Fibroblast of skin of left quadriceps (primary cell): ENCODE results near the gene C1QTNF9.
"Not testable (repeated sequence)": the region's sequence is repeated elsewhere in the genome, so short reads cannot be mapped to it uniquely, and the experiment has no call there.

Experiments
- DNase-seq, 2 experiments: peaks; one replicate each; pipeline ENCODE4 v3.0.0-alpha.2; 2013; ENCODE audit warnings: low read depth in 2 of 2

C1QTNF9 gene

DNA sequence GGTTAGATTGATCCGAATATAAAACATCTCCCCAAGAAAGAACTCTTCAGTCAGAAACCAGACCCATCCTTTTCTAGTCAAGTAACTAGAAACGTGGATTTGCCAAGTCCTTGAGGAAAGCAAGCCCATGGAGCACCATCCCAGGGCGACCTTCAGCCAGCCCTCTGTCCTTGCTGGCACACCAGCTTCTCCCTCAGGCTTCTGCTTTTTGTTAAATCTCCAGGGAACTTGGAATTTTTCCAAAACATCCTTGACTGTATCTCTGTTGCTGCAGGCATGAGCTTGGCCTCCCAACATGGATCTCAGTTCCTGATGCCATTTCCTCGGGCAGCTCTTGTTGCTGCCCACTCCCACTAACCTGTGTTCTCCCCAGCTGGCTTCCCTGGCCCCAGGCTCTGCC, 27.1 kb upstream of the C1QTNF9 start:
- no peak for DNase-seq

DNA sequence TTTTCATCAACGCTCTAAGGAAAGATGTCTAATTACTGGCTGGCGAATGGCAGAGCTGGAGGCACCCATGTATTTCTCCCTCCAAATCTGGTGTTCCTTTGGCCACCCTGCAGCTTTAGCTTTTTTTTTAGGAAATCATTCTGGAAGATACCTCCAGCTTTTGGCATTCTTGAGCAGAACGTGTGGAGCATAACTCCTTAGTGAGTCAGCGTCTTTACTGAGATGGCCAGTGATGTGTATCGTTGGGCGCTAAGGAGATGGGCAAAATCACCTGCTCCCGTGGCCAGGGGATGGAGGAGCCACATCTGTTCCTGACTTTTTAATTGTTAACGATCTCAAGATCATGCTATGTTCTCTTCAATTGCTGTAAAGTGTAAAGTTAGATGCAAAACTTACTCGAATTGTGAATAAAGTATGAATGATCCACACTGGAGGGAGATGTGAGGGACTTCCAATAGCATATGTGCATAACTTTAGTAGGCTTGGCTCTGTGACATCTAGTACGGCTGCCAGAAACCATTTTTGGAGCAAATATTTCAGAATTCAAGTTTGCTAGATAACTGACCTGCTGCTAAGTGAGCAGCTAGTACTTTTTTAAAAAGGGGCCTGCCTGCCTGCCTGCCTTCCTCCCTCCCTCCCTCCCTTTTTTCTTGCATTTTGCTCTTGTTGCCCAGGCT, 24.4 kb upstream of the C1QTNF9 start:
- no peak for DNase-seq

DNA sequence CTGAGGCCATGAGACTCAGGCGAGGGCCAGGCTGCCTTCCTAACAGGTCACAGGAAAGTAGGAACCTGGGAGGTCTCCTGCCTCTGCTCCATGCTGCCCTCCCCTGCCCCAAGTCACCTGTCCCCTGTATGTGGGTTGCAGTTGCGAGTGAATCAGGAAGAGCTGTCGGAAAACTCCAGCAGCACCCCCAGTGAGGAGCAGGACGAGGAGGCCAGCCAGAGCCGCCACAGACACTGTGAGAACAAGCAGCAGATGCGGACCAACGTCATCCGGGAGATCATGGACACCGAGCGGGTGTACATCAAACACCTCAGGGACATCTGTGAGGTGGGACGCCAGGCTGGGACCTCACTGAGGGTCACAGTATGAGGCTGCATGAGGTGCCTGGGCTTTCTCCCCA, 22.8 kb upstream of the C1QTNF9 start:
- no peak for DNase-seq

DNA sequence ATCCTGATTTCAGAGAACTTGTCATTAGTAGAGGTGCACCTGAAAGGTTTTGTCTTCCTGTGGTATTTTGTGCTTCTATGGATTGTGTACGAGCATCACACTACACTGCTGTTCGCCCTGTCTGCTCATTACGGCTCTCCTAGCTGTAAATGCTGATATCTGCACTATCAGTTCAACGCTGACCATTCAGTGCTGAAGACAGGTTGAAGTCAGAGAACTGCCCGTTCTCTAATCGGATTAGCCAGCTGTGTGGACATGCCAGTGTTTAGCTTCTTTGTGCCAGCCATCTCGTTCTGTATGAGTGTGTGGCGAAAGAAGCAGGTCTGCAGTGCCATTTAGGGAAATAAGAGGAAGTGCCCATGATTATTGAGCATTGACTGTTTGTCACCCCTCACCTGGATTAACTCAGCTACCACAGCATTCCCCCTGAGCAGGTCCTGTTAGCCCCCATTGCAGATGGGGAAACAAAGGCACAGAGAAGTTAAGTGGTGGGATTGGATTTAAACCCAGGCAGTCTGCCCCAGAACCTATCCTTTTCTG, 21.6 kb upstream of the C1QTNF9 start:
- DNase-seq = no peak

DNA sequence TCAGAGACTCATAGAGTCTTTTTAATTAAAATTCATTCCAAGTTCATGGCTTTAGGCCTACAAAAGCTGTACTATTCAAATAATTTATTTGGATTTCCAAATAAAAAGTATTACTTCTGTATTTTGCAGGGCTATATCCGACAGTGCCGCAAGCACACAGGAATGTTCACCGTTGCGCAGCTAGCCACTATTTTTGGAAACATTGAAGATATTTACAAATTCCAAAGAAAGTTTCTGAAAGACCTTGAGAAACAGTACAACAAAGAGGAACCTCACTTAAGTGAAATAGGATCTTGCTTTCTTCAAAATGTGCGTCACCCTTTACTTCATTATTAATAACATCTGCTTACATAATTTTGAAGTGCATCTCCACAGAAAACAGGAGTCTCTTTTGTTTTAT, 20.5 kb upstream of the C1QTNF9 start:
- peak; percentile 23 to 40 for DNase-seq

DNA sequence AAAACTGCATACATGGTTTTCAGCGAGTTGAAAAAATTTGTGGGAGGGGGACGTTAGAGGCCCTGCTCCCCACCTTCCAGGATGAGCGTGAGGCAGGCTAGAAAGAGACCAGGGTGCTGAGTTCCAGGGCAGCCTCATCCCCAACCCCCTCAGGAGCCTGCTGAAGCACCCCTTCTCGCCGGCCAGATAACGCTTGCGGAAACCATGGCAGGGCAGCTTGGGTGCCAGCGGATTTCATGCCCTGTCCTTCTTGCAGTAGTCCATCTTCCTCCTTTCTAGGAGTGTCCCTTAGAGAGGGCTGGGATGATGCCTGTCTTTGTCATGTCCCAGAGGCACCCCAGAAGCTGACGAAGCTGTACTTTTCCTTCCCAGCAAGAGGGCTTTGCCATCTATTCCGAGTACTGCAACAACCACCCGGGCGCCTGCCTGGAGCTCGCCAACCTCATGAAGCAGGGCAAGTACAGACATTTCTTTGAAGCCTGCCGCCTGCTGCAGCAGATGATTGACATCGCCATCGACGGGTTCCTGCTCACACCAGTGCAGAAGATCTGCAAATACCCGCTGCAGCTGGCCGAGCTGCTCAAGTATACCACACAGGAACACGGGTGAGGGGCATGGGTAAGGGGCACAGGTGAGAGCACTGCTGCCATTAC, 19.0 kb upstream of the C1QTNF9 start:
- no peak for DNase-seq

DNA sequence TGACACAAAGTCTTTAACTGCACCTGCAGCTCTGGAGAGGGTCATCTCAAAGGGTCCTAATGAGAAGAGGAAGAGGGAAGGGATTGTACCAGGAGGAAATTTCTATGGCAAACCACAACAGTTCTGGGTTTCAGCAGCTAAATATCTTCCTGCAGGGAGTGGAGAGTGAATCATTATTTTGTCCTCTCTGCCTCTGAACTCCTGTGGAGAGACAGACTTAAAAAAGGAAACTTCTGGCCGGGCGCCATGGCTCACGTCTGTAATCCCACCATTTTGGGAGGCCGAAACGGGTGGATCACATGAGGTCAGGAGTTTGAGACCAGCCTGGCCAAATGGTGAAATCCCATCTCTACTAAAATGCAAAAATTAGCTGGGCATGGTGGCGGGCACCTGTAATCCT, 16.9 kb upstream of the C1QTNF9 start:
- DNase-seq = no peak

DNA sequence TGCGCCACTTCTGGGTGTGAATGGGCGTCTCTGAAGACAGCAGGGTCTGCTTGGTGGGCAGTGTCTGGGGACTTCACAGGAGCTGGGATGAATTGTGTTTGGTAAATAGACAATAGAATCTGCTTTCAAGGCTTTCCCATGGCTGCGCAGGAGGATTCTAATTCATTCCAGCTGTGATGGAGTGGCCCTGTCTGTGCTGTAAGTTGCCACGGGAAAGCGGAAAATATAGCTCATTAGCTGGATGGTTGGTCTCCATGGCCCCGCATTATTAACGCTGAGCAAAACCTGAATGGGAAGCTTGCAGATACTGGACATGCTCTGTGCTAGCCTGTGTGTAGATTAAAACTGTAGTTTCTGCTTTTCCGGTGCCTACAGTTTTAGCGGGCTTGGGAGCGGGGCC, 15.6 kb upstream of the C1QTNF9 start:
- no peak for DNase-seq

DNA sequence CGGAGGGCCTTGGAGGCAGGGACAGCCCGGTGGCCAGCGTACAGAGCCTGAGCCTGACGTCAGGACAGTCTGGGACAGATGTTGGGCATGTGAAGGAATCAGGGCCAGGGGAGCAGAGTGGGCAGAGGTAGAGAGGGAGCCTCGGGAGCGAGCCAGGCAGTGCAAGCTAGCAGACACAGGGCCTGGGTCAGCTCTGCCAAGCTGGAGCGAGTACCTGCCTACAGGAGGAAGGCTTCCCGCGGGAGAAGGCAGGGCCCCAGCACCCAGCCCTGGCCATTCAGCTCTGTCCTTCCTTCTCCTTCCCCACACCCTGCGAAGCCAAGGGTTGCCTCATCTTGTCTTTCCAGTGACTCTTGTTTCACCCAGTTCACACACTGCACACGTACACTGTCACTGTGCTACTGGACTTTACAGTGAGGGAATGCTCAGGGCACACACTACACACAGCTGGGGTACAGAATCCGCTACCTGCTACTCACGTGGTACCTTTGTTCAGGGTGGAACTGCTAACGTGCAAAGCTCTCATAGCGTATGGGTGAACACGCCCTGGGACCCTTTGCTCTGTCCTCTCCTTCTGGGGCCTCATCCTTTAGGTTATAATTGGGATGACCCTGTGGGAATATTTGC, 9.8 kb upstream of the C1QTNF9 start:
- no peak for DNase-seq

DNA sequence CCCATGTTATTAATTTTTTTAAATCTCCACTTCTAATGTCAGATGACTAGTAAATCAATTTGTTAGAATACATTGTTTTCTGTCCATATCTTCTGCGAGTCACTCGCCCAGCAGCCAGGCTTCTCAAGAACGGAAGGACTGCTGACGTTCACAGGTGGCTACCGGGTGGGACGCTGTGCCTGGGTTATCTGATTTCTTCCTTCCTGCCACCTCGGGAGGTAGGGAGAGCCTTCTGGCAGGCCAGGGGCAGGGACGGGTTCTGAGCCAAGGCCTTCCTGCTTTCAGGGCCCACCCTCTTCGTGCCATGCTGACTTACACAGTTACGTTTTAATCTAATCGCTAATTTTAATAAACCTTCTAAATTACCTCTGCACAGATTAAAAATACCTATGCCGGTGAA, 7.9 kb upstream of the C1QTNF9 start:
- no peak for DNase-seq

DNA sequence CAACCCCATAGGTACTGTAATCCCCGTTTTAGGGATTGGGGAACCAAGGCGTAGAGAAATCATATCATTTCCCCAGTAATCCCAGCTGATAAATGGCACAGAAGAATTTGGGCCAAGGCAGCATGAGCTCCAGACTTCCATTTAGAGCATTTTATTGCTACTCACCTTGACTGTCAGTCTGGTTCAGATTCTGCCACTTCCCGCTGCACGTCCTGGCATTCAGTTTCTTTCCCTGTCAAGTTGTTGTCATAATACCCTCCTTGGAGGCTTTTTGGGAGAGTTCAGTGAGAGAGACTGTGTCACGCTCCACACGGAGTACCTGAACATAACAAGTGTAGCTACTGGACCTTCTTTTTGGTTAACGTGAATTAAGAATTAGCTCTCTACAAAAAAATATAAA, 7.5 kb upstream of the C1QTNF9 start:
- no peak for DNase-seq

DNA sequence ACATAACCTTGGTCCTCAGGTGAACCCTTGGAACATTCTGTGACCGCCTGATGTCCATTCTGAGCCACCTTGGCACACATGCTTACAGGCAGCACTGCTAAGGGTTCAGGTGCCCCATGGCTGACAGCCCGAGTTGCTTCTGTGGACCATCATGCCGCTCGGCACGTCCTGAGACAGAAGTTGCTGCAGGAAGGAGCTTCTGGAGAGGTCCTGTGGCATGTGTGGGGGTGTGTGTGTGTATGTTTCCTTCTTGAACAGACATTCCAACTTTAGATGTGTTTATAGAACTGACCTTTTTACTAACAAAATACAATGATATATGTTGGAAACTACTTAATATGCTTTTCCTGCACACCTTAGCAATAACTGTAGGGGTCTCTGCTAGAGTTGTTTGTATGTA, 4.8 kb upstream of the C1QTNF9 start:
- no peak for DNase-seq

DNA sequence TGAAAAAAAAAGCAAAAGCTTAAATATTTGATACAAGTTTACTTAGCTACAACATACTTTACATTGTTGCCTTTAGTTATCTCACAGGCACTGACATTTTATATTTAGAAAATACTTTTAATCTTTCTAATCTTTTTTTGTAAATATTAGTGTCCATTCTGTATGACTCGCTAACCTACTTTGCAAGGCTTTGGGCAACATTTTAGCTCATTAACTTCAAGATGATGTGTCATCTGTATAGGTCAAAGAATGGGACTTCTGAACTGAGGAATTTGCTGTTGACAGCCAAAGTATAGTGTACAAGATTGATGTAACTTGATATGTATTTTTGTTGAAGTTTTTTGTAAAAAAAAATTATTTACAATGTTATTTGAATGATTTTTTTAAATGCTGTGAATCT, 2.7 kb upstream of the C1QTNF9 start:
- peak; percentile 20 to 26 for DNase-seq

DNA sequence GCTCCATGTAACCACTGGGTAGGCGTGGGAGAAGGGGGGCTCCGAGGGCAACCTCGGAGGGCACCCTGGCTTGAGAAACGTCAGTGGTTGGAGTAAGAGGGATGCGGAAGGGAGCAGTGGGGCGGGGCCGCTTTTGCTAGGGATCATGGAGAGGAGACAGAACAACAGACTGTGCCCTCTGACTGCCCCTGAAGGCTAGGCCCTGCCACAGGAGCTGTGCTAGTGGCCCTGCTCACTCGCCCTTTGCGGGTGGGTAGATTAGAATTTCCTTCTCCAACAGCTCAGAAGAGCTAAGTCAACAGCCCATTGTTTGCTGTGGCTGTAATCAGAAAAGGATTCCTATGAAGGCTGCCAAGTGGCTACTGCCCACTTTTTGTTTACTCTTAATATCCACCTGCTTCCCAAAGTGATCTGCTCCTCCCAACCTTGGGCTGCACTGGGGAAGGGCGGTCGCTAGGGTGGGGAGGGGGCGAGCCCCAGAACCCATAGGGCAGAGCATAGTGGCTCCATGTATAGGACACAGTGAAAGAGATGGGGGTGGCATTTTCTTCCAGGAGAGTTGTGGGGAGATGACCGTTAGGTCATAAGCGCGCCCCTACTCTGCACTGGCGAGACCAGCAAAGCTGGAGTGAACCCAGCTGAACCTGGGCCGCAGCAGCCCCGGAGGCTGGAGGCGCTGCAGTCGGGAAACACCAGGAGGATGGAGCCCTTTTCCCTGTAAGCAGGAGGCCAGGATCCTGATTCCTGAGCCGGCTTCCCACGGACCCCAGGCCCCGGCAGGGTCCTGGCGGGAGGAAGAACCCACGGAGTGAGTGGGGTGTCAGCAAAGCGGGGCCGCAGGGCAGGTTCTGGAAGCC, 1.9 kb upstream of the C1QTNF9 start:
- no peak for DNase-seq

DNA sequence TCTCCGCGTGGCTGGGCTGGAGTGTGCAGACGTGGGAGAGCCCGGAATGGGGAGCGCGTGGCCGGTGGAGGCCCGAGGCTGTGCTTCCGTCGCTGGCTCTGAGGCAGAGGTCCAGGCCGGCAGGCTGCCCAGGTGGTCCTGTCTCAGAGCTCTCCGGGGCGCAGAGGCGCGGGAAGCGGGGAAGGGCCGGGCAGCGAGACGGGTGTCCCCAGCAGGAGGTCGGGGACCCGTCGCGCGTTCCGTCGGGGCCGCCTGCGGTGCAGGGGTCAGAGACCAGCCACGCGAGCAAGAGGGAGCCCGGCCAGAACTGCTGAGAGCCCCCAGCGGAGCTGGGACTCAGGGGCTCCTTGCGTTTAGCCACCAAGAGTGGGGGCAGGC, 1.3 kb upstream of the C1QTNF9 start:
- DNase-seq = no peak

DNA sequence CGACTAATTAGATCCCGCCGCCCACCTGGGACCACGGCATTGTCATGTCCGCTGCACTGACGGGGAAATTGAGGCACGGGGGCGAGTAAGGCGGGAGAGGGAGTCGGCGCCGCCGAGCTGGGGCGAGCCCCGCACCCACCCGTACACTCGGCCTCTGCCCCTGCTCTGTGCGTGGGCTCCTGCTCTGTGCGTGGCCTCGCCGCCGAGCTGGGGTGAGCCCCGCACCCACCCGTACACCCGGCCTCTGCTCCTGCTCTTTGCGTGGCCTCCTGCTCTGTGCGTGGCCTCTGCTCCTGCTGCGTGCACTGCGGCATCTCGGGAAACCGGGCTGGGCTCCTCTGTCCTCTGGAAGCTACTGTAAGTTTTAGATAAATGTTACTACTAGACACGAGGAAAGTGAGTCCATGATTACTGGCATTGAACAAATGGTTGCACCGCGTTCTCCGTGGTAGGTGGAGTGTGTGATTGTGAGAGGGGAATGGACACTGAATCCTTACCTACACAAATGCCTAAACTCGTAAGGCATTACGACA, 826 bp upstream of the C1QTNF9 start:
- no peak for DNase-seq

DNA sequence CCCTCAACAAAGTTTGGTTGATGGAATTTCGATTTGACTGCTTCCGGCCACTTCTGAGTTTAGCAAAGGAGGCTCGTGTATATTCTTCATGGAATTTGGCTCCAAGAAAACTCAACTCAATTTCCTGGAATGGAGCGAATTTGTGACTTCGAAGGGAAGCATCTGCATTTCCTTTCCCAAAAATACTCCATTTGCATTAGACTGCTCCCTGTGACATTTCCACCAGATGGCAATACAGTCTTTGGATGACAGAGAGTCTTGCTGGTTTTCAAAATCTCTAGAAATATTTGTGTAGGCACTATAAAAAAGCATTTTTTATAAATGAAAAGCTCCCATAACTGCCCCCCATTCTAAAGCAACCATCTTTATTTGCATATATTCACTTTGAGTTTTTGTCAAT, 4.1 kb downstream of the C1QTNF9 start:
- DNase-seq = no peak

DNA sequence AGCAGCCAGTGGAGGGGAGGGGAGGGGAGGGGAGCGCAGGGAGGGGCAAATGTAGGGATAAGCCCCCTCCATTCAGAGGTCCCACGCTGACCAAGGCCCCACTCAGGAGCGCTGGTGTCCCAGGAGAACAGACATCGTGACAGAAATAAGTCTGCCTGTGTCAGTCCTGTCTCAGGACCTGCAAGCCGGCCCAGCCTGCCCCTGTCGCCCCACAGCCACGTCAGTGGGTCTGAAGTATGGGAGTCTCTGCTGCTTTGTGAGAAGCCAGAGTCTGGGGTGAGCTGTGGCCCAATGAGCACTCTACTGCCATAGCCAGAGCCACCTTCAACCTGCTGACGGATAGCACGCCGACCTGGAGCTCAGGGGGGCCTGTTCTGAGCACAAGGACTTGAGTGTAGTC, 8.5 kb downstream of the C1QTNF9 start:
- DNase-seq = not testable (repeated sequence)

DNA sequence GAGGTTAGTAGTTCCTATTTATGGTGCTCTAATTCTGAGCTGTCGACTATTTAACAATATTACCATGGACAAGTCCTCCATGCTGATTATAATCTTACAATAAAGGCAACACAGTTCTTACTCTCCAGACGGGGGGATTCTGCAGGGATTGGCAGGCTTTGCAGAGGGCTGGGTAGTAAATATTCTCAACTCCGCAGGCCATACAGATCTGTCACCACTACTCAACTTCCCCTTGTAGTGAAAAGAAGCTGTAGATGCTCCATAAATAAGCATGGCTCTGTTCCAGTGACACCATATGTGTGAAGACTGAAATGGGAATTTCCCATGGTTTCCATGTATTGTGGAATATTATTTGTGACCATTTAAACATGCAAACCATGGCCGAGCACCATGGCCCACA, 9.5 kb downstream of the C1QTNF9 start:
- not testable (repeated sequence) for DNase-seq

DNA sequence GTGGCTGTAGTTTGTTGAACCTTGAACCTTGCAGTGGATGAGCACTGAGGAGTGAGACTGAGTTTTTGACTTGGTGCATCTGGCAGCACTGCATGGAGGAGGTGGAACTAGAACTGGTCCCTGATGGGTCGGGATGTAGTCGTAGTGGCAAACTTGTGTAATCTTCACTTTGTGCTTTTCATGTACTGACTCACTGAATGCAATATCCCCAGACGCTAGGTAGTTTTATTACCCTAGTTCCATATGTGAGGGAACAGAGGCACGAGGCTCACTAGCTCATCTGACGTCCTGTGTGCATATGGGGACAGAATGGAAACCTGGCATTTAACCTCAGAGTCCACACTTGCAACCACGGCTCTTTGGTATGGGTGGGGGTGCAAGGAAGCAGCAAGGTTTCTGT, 10.3 kb downstream of the C1QTNF9 start:
- DNase-seq = not testable (repeated sequence)

DNA sequence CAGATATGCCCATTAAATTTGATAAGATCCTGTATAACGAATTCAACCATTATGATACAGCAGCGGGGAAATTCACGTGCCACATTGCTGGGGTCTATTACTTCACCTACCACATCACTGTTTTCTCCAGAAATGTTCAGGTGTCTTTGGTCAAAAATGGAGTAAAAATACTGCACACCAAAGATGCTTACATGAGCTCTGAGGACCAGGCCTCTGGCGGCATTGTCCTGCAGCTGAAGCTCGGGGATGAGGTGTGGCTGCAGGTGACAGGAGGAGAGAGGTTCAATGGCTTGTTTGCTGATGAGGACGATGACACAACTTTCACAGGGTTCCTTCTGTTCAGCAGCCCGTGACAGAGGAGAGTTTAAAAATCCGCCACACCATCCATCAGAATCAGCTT, 12.0 kb downstream of the C1QTNF9 start:
- not testable (repeated sequence) for DNase-seq

DNA sequence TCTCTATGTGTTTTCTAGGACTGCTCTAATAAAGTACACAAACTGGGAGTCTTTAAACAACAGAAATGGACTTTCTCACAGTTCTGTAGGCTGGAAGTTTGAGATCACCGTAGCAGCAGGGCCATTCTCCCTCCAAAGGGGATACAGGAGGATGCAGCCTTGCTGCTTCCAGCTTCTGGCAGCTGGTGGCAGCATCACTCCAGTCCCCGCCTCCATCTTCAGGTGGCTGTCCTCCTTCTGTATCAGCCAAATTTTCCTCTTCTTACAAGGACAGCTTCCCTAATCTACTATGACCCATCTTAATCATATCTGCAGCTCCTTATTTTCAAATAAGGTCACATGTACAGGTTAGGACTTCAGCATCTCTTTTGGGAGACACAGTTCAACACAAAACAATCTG, 13.1 kb downstream of the C1QTNF9 start:
- DNase-seq = not testable (repeated sequence)
